Measurements from ENCODE around the gene PRKCH. TPM values are rescaled to one million over a fixed set of nuclear protein-coding genes. Genes with fewer than 3 reads are reported as not detected.

Gene PRKCH
- total RNA-seq, 1 experiment from 2014 or later = 18.3 TPM

DNA sequence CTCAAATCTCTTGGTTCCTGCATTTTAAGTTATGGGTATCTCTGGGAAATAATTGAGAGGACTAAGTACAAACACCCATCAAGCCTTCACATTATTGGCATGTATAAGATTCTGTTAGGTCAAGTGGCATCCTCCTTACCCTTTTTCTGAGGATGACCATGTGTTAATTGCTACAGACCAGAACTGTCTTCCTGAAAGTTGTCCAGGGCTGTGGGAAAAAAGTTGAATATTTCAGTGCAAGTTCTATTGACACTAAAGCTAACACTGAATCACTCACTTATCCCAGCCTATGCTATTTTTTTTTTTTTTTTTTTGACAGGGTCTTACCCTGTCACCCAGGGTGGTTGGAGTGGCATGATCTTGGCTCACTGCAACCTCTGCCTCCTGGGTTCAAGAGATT, 243.8 kb downstream of the PRKCH start:
- POLR2A ChIA-PET = no interaction called here
- Histone ChIP-seq H3K4me1 (peaks cover 64% of the 10 kb centered on the region), H3K9me3 (no peaks in the 10 kb centered on the region), H3K27me3 (replicated peaks; ENCODE audit: control insufficient read depth, insufficient read depth, low read length) (no peaks in the 10 kb centered on the region), H3K36me3 (ENCODE audit: control insufficient read depth, insufficient read depth, low read length) (no peaks in the 10 kb centered on the region), H3K4me3 (ENCODE audit: low read depth, low read length) (no peak overlapping the region)
- DNase-seq = no peak
- no TSS peak for BruUV-seq (replicated peaks)
- no peak overlapping the region for H3K4me3 Mint-ChIP-seq (ENCODE audit: unreplicated experiment)
- TF ChIP-seq CTCF (IDR thresholded peaks at IDR 0.05; ENCODE audit: insufficient read depth in 1 of 2, low read depth in 1 of 2, low read length in 1 of 2, severe bottlenecking in 1 of 2, unreplicated experiment in 1 of 2) = no peak
- H3K27me3 Mint-ChIP-seq (ENCODE audit: insufficient read depth, unreplicated experiment) = no peaks in the 10 kb centered on the region
- intact Hi-C loops (cut with micrococcal nuclease; ENCODE audit: unreplicated experiment) = no loop called here
- peaks cover 50% of the 10 kb centered on the region for H3K4me1 Mint-ChIP-seq (ENCODE audit: low read depth, unreplicated experiment)
- H3K9me3 Mint-ChIP-seq (ENCODE audit: unreplicated experiment) = peaks cover 9% of the 10 kb centered on the region
- CTCF ChIA-PET = no interaction called here
- peaks cover 6% of the 10 kb centered on the region for H3K36me3 Mint-ChIP-seq (ENCODE audit: insufficient read depth, unreplicated experiment)
- H3K27ac Mint-ChIP-seq (ENCODE audit: unreplicated experiment) = peak overlapping the region; percentile 94

DNA sequence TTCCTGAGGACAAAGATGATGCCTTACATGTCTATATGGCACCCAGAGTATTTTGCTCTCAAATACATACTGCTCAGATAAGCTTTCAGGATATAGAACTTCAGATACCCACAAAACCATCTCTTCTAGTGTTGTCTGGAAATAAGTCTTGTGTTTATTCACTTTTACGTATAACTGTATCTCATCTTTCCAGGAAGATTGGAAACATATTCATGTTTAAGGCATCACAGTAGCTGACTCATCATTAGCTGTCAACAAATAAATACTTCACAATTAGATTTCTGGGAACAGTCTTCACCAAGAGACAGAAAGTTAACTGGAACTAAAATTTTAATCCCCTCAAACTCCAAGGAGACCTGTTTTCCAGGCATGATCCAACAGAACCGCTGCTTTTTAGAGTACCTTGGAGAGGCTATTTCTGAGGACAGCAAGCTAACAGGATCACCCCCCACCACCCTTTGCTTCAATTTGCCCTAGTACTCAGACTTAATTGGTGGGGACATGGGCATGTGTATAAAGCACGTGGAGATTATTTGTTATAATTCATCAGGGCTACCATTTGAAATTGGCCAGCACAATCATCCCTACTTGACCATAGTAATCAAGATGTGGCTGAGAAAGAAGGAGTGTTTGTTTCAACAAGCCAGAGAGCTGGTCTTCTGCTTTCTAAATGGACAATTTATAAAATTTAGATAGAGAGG, 244.6 kb downstream of the PRKCH start:
- H3K4me3 Mint-ChIP-seq (ENCODE audit: unreplicated experiment) = no peak overlapping the region
- Histone ChIP-seq H3K4me1 (peaks cover 66% of the 10 kb centered on the region), H3K9me3 (no peaks in the 10 kb centered on the region), H3K27me3 (replicated peaks; ENCODE audit: control insufficient read depth, insufficient read depth, low read length) (no peaks in the 10 kb centered on the region), H3K36me3 (ENCODE audit: control insufficient read depth, insufficient read depth, low read length) (no peaks in the 10 kb centered on the region), H3K4me3 (ENCODE audit: low read depth, low read length) (no peak overlapping the region)
- no peak for DNase-seq
- POLR2A ChIA-PET = no interaction called here
- peaks cover 9% of the 10 kb centered on the region for H3K9me3 Mint-ChIP-seq (ENCODE audit: unreplicated experiment)
- peaks cover 6% of the 10 kb centered on the region for H3K36me3 Mint-ChIP-seq (ENCODE audit: insufficient read depth, unreplicated experiment)
- intact Hi-C loops (cut with micrococcal nuclease; ENCODE audit: unreplicated experiment) = no loop called here
- no TSS peak for BruUV-seq (replicated peaks)
- no peak for TF ChIP-seq CTCF (IDR thresholded peaks at IDR 0.05; ENCODE audit: insufficient read depth in 1 of 2, low read depth in 1 of 2, low read length in 1 of 2, severe bottlenecking in 1 of 2, unreplicated experiment in 1 of 2)
- no peaks in the 10 kb centered on the region for H3K27me3 Mint-ChIP-seq (ENCODE audit: insufficient read depth, unreplicated experiment)
- H3K27ac Mint-ChIP-seq (ENCODE audit: unreplicated experiment) = peak overlapping the region; percentile 63
- peaks cover 56% of the 10 kb centered on the region for H3K4me1 Mint-ChIP-seq (ENCODE audit: low read depth, unreplicated experiment)
- CTCF ChIA-PET = no interaction called here

DNA sequence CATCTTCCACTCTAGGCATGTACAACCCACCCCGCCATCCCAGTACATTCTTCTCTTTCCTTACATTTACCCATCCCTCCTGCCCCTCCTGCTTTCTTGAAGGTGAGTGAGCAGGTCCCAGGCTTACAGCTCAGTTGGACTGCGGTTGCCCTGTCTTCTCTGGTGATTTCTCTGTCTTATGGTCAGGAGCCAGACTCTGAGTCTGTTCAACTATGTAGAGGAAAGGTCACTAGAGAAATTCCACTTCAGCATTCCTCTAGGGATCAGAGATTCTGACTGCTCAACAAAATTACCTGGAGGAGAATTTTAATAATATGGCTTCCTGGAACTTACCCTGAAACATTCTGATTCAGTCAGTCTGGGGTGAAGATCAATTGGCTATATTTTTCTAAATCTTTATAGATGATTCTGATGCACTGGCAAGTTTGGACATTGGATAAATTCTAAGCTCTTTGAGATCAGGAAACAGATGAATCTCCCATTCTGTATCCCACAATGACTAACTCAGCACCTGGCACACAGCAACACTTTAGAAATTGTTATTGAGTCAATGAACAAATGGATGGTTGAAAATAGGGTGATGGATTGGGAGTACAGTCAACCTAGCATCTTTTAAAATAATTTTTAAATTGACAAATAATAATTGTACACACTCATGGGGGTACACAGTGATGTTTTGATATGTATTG, 245.3 kb downstream of the PRKCH start:
- H3K4me3 ChIP-seq (ENCODE audit: low read depth, low read length) = no peak overlapping the region
- ChIA-PET POLR2A (no interaction called here), CTCF (no interaction called here)
- peak overlapping the region; percentile 63 for H3K27ac Mint-ChIP-seq (ENCODE audit: unreplicated experiment)
- H3K27me3 ChIP-seq (replicated peaks; ENCODE audit: control insufficient read depth, insufficient read depth, low read length) = no peaks in the 10 kb centered on the region
- peaks cover 9% of the 10 kb centered on the region for H3K9me3 Mint-ChIP-seq (ENCODE audit: unreplicated experiment)
- H3K4me1 ChIP-seq = peaks cover 60% of the 10 kb centered on the region
- intact Hi-C loops (cut with micrococcal nuclease; ENCODE audit: unreplicated experiment) = no loop called here
- BruUV-seq (replicated peaks) = no TSS peak
- H3K4me3 Mint-ChIP-seq (ENCODE audit: unreplicated experiment) = no peak overlapping the region
- no peak for DNase-seq
- H3K36me3 Mint-ChIP-seq (ENCODE audit: insufficient read depth, unreplicated experiment) = peaks cover 6% of the 10 kb centered on the region
- no peaks in the 10 kb centered on the region for H3K9me3 ChIP-seq
- no peaks in the 10 kb centered on the region for H3K36me3 ChIP-seq (ENCODE audit: control insufficient read depth, insufficient read depth, low read length)
- no peak for TF ChIP-seq CTCF (IDR thresholded peaks at IDR 0.05; ENCODE audit: insufficient read depth in 1 of 2, low read depth in 1 of 2, low read length in 1 of 2, severe bottlenecking in 1 of 2, unreplicated experiment in 1 of 2)
- no peaks in the 10 kb centered on the region for H3K27me3 Mint-ChIP-seq (ENCODE audit: insufficient read depth, unreplicated experiment)
- peaks cover 53% of the 10 kb centered on the region for H3K4me1 Mint-ChIP-seq (ENCODE audit: low read depth, unreplicated experiment)
